Hair follicle dermal papilla cell (primary cell): ENCODE data around the gene MYH6. TPM values are rescaled to one million over a fixed set of nuclear protein-coding genes. Genes with fewer than 3 reads are reported as not detected.

ENCODE experiments used
- small RNA-seq: library from RNA; depleted of rRNA; stranded (forward); fragments of <200 nt; gene quantifications from one replicate; pipeline ENCODE3, GENCODE V24; 2012
- total RNA-seq: library from RNA; depleted of rRNA; stranded (reverse); fragments of >200 nt; gene quantifications from 2 replicates; pipeline ENCODE4 v1.2.3, GENCODE V29; 2012

Gene MYH6
- not detected in 2 replicates for total RNA-seq

GRCh38 chr14:23407516-23408306, at the start of gene MYH6:
Gene MYH6, minus strand, starts transcription at chr14:23408273. Its CDS starts 1,050 bp downstream, at chr14:23407223.

GRCh38 chr14:23435543-23436326, 27.7 kb upstream of the MYH6 start, which contains the start of gene MYH7:
Gene MYH7, minus strand, starts transcription at chr14:23435660. Its CDS starts 1,928 bp downstream, at chr14:23433732.

GRCh38 chr14:23376482-23377197, 31.4 kb downstream of the MYH6 start, which contains the start of gene CMTM5:
Gene CMTM5, plus strand, starts transcription at chr14:23377046. Its CDS starts 206 bp downstream, at chr14:23377252.

GRCh38 chr14:23372509-23372908, 35.6 kb downstream of the MYH6 start, which contains the start of gene IL25:
Gene IL25, plus strand, starts transcription at chr14:23372809.

GRCh38 chr14:23365036-23365731, 42.9 kb downstream of the MYH6 start, which contains the start of gene EFS:
Gene EFS, minus strand, starts transcription at chr14:23365172. Its CDS starts 147 bp downstream, at chr14:23365025.

GRCh38 chr14:23352506-23353432, 55.3 kb downstream of the MYH6 start, which contains the start of gene SLC22A17:
Gene SLC22A17, minus strand, starts transcription at chr14:23352887.

Small RNA genes lying within 50 kb of the gene (small RNA-seq; reads per million reads assigned to genes)
- gene MIR208A (not detected), gene MIR208B (not detected)

Other genes with a start within 250 kb of the MYH6 start
- 16.2 and 17.4 TPM in 2 replicates for gene SLC7A8, start 224.6 kb downstream of the MYH6 start, total RNA-seq
- gene RNF212B, start 170.3 kb downstream of the MYH6 start, total RNA-seq: not detected in 2 replicates
- gene HOMEZ, start 122.1 kb downstream of the MYH6 start, total RNA-seq: 4.1 and 5.4 TPM in 2 replicates
- 6.3 and 7.5 TPM in 2 replicates for gene PPP1R3E, start 105.4 kb downstream of the MYH6 start, total RNA-seq
- 23.0 and 24.2 TPM in 2 replicates for gene BCL2L2, start 101.4 kb downstream of the MYH6 start, total RNA-seq
- 39.8 and 42.2 TPM in 2 replicates for gene PABPN1, start 86.8 kb downstream of the MYH6 start, total RNA-seq
- 22.5 and 27.3 TPM in 2 replicates for gene SLC22A17, start 55.4 kb downstream of the MYH6 start, total RNA-seq
- 28.9 and 31.2 TPM in 2 replicates for gene EFS, start 43.1 kb downstream of the MYH6 start, total RNA-seq
- not detected in 2 replicates for gene IL25, start 35.5 kb downstream of the MYH6 start, total RNA-seq
- 0.32 and 0.49 TPM in 2 replicates for gene CMTM5, start 31.2 kb downstream of the MYH6 start, total RNA-seq
- not detected in 2 replicates for gene MYH7, start 27.4 kb upstream of the MYH6 start, total RNA-seq
- 24.8 and 28.2 TPM in 2 replicates for gene NGDN, start 61.4 kb upstream of the MYH6 start, total RNA-seq
- 0.12 and 0.16 TPM in 2 replicates for gene ZFHX2, start 143.5 kb upstream of the MYH6 start, total RNA-seq
- 24.2 and 34.4 TPM in 2 replicates for gene THTPA, start 148.0 kb upstream of the MYH6 start, total RNA-seq
- gene AP1G2, start 159.5 kb upstream of the MYH6 start, total RNA-seq: 11.1 and 15.6 TPM in 2 replicates
- gene JPH4, start 170.5 kb upstream of the MYH6 start, total RNA-seq: not detected in 2 replicates
- gene DHRS2, start 228.1 kb upstream of the MYH6 start, total RNA-seq: not detected in 2 replicates